Progenitor cell of endocrine pancreas (in vitro differentiated cells): ENCODE measurements around the gene VEGFB. TPM values are rescaled to one million over a fixed set of nuclear protein-coding genes. Genes with fewer than 3 reads are reported as not detected.

Experiments
- DNase-seq: peaks from one replicate; pipeline ENCODE4 v3.0.0; 2021; ENCODE audit warnings: low spot score; ENCODE audit not compliant: unreplicated experiment
- H3K27ac Mint-ChIP-seq: 2 replicates; pipeline ENCODE4 v1.8.0; 2021; ENCODE audit warnings: mild to moderate bottlenecking, moderate library complexity, mixed read lengths
- H3K27me3 Mint-ChIP-seq: 2 replicates; pipeline ENCODE4 v1.8.0; 2021; ENCODE audit warnings: mixed read lengths
- H3K36me3 Mint-ChIP-seq: 2 replicates; pipeline ENCODE4 v1.8.0; 2022; ENCODE audit warnings: mixed read lengths; ENCODE audit not compliant: insufficient read depth
- H3K4me1 Mint-ChIP-seq: 2 replicates; pipeline ENCODE4 v1.8.0; 2021; ENCODE audit warnings: low read depth, mixed read lengths
- H3K4me3 Mint-ChIP-seq: 2 replicates; pipeline ENCODE4 v1.8.0; 2021; ENCODE audit warnings: low read depth, mild to moderate bottlenecking, moderate library complexity, mixed read lengths
- H3K9me3 Mint-ChIP-seq: 2 replicates; pipeline ENCODE4 v1.8.0; 2021; ENCODE audit warnings: low read depth, mixed read lengths
- total RNA-seq: library from RNA; stranded (reverse); gene quantifications from 2 replicates; pipeline ENCODE4 v1.2.1, GENCODE V29; 2021
- TF ChIP-seq, protein P1 (sequence below): fragments of 200-600 bp; sonication (generic); IDR thresholded peaks from one replicate; pipeline ENCODE4 v1.5.0; 2021; ENCODE audit warnings: antibody characterized with exemption, mild to moderate bottlenecking; ENCODE audit not compliant: unreplicated experiment

Gene VEGFB
- total RNA-seq, 1 donor from 2014 or later = 68.2 TPM

DNA sequence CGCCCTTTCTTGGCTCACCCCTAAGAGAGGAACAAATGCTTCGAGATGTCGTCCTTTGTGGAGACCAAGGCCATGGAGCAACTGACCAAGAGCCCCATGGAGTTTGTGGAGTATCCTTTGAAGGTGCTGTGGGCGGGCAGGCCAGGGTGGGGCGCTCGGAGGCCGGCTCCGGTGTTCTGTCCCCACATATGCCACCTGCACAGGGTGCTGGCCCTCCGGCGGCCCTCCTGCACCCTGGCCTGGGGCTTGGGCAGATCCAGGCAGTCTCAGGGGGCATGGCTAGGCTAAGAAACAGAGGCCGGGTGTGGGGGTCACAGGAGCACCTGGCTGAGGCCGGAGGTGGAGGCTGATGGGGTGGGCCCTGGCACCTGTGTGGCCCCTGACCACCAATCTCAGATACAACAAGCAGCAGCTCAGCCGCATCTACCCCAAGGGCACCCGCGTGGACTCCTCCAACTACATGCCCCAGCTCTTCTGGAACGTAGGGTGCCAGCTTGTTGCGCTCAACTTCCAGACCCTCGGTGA is 27.2 kb downstream of the VEGFB start:
- no peaks in the 10 kb centered on the region for H3K4me1 Mint-ChIP-seq
- TF ChIP-seq, protein P1, sequence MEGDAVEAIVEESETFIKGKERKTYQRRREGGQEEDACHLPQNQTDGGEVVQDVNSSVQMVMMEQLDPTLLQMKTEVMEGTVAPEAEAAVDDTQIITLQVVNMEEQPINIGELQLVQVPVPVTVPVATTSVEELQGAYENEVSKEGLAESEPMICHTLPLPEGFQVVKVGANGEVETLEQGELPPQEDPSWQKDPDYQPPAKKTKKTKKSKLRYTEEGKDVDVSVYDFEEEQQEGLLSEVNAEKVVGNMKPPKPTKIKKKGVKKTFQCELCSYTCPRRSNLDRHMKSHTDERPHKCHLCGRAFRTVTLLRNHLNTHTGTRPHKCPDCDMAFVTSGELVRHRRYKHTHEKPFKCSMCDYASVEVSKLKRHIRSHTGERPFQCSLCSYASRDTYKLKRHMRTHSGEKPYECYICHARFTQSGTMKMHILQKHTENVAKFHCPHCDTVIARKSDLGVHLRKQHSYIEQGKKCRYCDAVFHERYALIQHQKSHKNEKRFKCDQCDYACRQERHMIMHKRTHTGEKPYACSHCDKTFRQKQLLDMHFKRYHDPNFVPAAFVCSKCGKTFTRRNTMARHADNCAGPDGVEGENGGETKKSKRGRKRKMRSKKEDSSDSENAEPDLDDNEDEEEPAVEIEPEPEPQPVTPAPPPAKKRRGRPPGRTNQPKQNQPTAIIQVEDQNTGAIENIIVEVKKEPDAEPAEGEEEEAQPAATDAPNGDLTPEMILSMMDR = no peak
- H3K36me3 Mint-ChIP-seq = peaks cover 17% of the 10 kb centered on the region
- H3K9me3 Mint-ChIP-seq = no peaks in the 10 kb centered on the region
- H3K4me3 Mint-ChIP-seq = no peak overlapping the region
- no peaks in the 10 kb centered on the region for H3K27me3 Mint-ChIP-seq
- H3K27ac Mint-ChIP-seq = no peak overlapping the region
- DNase-seq = no peak

DNA sequence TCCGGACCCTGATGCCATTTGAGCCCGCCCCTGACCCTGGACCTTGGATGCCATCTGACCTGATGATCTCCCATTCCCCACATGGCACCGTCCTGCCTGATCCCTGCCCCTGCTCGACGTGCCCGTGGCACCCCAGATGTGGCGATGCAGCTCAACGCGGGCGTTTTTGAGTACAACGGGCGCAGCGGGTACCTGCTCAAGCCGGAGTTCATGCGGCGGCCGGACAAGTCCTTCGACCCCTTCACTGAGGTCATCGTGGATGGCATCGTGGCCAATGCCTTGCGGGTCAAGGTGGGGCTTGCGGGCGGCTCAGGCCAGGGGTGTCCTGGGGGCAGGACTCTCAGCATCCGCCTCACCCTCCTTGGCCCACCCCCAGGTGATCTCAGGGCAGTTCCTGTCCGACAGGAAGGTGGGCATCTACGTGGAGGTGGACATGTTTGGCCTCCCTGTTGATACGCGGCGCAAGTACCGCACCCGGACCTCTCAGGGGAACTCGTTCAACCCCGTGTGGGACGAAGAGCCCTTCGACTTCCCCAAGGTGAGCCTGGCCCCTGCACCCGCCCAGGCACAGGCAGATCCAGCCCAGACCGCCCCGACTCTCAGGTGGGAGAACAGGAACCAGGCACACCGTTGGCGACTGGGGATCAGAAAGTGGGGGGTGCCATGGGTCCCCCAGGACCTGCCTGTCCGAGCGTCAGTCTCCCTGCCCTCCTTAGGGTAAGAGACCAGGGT is 28.1 kb downstream of the VEGFB start:
- no peaks in the 10 kb centered on the region for H3K9me3 Mint-ChIP-seq
- TF ChIP-seq, protein P1 = no peak
- H3K27ac Mint-ChIP-seq = no peak overlapping the region
- H3K4me3 Mint-ChIP-seq = no peak overlapping the region
- H3K27me3 Mint-ChIP-seq = no peaks in the 10 kb centered on the region
- DNase-seq = no peak
- H3K36me3 Mint-ChIP-seq = peaks cover 17% of the 10 kb centered on the region
- H3K4me1 Mint-ChIP-seq = no peaks in the 10 kb centered on the region

DNA sequence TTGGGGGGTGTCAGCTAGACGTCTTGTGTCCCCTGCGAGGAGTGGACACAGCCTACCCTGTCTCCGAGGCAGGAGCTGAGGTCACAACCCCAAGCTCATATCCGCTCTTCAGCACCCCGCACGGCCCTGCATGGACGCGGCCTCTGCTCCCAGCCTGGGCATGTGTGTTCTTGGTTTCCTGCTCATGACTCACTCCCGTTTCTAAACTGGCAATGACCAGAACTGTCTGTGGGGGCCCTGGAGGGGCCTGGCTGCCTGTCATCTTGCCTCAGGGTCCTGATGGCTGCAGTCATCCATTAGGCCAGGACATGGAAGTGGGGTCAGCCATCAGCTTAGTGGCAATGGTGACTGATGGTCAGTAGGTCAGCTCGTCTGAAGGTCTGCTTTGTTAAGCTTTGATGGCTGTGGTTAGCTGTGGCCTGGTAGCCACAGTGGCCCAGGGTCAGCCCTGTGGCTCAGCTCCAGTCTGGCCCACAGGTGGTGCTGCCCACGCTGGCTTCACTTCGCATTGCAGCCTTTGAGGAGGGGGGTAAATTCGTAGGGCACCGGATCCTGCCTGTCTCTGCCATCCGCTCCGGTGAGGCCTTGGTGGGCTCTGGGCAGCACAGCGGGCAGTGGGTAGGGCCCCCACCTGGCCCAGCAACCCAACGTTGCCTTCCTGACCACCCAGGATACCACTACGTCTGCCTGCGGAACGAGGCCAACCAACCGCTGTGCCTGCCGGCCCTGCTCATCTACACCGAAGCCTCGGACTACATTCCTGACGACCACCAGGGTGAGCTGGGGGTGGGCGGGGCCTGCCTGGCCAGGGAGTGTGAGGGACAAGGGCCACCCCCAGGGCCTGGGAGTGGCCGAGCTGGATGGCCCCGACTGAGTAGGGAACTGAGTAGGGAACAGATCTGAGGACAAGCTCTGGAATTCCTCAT is 28.9 kb downstream of the VEGFB start:
- Mint-ChIP-seq H3K4me1 (no peaks in the 10 kb centered on the region), H3K27ac (no peak overlapping the region), H3K27me3 (no peaks in the 10 kb centered on the region), H3K4me3 (no peak overlapping the region), H3K36me3 (peaks cover 15% of the 10 kb centered on the region), H3K9me3 (no peaks in the 10 kb centered on the region)
- TF ChIP-seq, protein P1 = no peak
- DNase-seq = no peak

DNA sequence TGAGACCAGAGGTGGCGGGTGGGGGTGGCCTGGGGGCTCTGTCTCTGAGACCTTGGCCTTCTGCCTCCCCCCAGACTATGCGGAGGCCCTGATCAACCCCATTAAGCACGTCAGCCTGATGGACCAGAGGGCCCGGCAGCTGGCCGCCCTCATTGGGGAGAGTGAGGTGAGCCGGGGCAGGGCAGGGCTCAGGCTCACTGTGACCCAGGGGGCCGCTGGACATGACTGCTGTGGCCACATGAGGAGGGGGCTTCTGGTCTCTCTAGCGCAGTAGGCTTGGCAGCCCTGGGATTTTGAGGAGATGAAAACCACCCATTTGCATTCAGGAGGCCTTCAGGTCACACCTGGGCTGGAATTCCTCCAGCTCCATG is 29.5 kb downstream of the VEGFB start:
- no peak overlapping the region for H3K4me3 Mint-ChIP-seq
- TF ChIP-seq, protein P1 = no peak
- no peaks in the 10 kb centered on the region for H3K27me3 Mint-ChIP-seq
- no peak for DNase-seq
- H3K9me3 Mint-ChIP-seq = no peaks in the 10 kb centered on the region
- peaks cover 3% of the 10 kb centered on the region for H3K4me1 Mint-ChIP-seq
- peaks cover 15% of the 10 kb centered on the region for H3K36me3 Mint-ChIP-seq
- no peak overlapping the region for H3K27ac Mint-ChIP-seq

DNA sequence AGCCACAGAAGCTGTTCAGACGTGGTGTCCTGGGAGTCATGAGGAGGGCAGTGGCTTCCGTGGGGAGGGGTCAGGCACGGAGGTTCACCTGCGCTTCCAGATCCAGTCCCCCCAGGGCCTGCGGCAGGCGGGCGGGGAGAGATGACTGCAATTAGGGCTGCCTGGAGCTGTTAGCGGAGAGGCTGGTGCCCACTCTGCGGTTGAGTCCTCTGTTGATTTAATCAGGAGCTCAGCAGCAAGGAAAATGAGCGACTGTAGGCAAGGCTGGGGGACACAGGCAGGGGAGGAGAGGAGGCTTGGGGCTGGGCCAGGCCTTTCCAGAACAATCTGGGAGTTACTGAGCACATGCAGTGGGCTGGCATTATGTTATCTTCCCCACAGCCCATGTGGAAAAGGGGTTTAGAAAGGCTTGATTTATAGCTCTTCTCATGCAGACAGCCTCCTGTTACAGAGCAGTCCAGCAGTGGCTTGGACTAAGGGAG is 30.0 kb downstream of the VEGFB start:
- Mint-ChIP-seq H3K36me3 (peaks cover 14% of the 10 kb centered on the region), H3K27me3 (no peaks in the 10 kb centered on the region), H3K4me1 (peaks cover 5% of the 10 kb centered on the region), H3K4me3 (no peak overlapping the region), H3K9me3 (no peaks in the 10 kb centered on the region), H3K27ac (no peak overlapping the region)
- DNase-seq = no peak
- TF ChIP-seq, protein P1 = no peak
